Esophagus squamous epithelium (tissue), 5 donors: ENCODE data around the gene ATL3. TPM values are rescaled to one million over a fixed set of nuclear protein-coding genes. Genes with fewer than 3 reads are reported as not detected.

Experiments used
- DNase-seq: peaks from one replicate; lab custom pipeline; 2025; lab: John Stamatoyannopoulos, UW
- H3K27ac ChIP-seq, 4 donors: fragments of 200-600 bp; sonication (generic); one replicate each; pipeline ENCODE4 v1.5.1; 2016 to 2019; ENCODE audit warnings: mild to moderate bottlenecking in 1 of 4
- H3K27me3 ChIP-seq, 4 donors: fragments of 200-600 bp; sonication (generic); 1 replicate in 3 of 4; 2 replicates in 1 of 4; pipeline versions ENCODE4 v1.5.1 to v1.6.0; 2017 to 2021; ENCODE audit warnings: antibody characterized with exemption in 1 of 4
- H3K36me3 ChIP-seq, 3 donors: fragments of 200-600 bp; sonication (generic); one replicate each; pipeline ENCODE4 v1.5.1; 2016 to 2019
- H3K4me1 ChIP-seq, 3 donors: fragments of 200-600 bp; sonication (generic); one replicate each; pipeline ENCODE4 v1.5.1; 2017 to 2019
- H3K4me3 ChIP-seq, 4 donors: fragments of 200-600 bp; sonication (generic); 1 replicate in 3 of 4; 2 replicates in 1 of 4; pipeline ENCODE4 v1.5.1; 2016 to 2019; ENCODE audit warnings: mild to moderate bottlenecking in 2 of 4, moderate library complexity in 1 of 4
- H3K9me3 ChIP-seq, 3 donors: fragments of 200-600 bp; sonication (generic); one replicate each; pipeline ENCODE4 v1.5.1; 2016 to 2019
- POLR2A ChIP-seq, 4 donors: fragments of 450-650 bp; IDR thresholded peaks; one replicate each; pipeline ENCODE4 v1.6.1; 2017; ENCODE audit warnings: antibody characterized with exemption in 4 of 4, mild to moderate bottlenecking in 4 of 4, moderate library complexity in 3 of 4
- WGBS, 2 donors: methylation state at CpG; one replicate each; pipeline ENCODE4 v1.1.5; 2018; 5-methylcytosine and 5-hydroxymethylcytosine counted together
- intact Hi-C: fragments of 100-400 bp; cut with DNase I; formaldehyde crosslinking; loops from one replicate; pipeline ENCODE4 v1.15.0; 2022
- total RNA-seq, 4 donors: library from RNA; depleted of rRNA; stranded (reverse); fragments of >200 nt; gene quantifications; one replicate each; pipeline ENCODE4 v1.1.0, GENCODE V29; 2016
- TF ChIP-seq, protein P1 (sequence below), 6 experiments: fragments of 450-650 bp in 4 of 6; fragments of 200-600 bp in 2 of 6; sonication (generic) in 2 of 6; IDR thresholded peaks; one replicate each; pipeline ENCODE4 v1.5.1; 2016 to 2019; ENCODE audit warnings: antibody characterized with exemption in 6 of 6, mild to moderate bottlenecking in 4 of 6, moderate library complexity in 4 of 6
- donor health status: DM: yes; HTN: yes; CAD: no.

The ATL3 gene
- total RNA-seq, 4 donors from 2014 or later, result 39.1 to 79.7 (median 55.3) TPM

DNA sequence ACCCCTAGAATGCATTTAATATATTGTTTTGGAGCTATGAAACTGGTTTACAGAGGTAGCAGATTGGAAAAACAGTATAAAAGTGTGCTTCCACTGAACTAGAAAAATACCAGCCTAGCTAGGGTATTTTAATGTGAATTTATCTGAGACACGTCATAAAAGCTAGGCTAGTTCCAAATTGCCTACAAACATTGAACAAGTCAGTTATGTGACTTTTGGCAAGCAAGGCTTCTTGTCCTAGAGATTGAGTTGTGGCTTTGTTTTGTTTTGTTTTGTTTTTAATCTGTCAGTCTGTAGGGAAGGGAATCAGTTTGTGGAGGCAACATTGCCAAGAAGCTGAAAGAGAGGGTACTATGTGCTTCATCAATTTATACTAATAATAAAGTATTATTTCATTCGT, 34.4 kb upstream of the ATL3 start:
- Histone ChIP-seq H3K4me1 (peaks cover 1 to 19% (median 9%) of the 10 kb centered on the region in 3 donors), H3K4me3 (no peak overlapping the region), H3K27me3 (no peaks in the 10 kb centered on the region), H3K27ac (no peak overlapping the region), H3K36me3 (no peaks in the 10 kb centered on the region), H3K9me3 (no peaks in the 10 kb centered on the region)
- WGBS, 2 donors, result 42 to 43% methylated on average over 2 of the region's 2 CpGs
- intact Hi-C loops, result no loop called here
- DNase-seq, result no peak
- TF ChIP-seq POLR2A (IDR thresholded peaks at IDR 0.05), result no peak
- TF ChIP-seq, protein P1, sequence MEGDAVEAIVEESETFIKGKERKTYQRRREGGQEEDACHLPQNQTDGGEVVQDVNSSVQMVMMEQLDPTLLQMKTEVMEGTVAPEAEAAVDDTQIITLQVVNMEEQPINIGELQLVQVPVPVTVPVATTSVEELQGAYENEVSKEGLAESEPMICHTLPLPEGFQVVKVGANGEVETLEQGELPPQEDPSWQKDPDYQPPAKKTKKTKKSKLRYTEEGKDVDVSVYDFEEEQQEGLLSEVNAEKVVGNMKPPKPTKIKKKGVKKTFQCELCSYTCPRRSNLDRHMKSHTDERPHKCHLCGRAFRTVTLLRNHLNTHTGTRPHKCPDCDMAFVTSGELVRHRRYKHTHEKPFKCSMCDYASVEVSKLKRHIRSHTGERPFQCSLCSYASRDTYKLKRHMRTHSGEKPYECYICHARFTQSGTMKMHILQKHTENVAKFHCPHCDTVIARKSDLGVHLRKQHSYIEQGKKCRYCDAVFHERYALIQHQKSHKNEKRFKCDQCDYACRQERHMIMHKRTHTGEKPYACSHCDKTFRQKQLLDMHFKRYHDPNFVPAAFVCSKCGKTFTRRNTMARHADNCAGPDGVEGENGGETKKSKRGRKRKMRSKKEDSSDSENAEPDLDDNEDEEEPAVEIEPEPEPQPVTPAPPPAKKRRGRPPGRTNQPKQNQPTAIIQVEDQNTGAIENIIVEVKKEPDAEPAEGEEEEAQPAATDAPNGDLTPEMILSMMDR (IDR thresholded peaks at IDR 0.05), result no peak

DNA sequence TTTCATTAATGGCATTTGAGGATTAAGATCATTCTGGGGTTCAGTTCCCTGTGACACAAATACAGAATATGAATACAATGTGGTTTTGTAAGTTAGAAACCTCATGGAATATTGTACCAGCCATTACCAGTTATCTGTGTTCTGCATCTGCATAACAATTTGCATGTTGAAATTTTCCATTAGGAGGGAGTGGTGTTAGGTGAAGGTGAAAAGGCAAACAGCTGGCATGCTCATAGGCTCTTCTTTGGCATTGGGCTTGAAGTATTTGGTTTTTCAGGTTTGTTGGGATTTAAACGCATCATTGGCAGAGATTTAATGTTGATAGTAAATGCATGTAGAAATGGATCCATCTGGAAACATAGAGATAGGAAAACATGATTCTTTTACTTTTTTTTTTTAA, 28.7 kb upstream of the ATL3 start:
- peak overlapping the region; percentile 39 to 82 (median 66) for H3K27ac ChIP-seq

DNA sequence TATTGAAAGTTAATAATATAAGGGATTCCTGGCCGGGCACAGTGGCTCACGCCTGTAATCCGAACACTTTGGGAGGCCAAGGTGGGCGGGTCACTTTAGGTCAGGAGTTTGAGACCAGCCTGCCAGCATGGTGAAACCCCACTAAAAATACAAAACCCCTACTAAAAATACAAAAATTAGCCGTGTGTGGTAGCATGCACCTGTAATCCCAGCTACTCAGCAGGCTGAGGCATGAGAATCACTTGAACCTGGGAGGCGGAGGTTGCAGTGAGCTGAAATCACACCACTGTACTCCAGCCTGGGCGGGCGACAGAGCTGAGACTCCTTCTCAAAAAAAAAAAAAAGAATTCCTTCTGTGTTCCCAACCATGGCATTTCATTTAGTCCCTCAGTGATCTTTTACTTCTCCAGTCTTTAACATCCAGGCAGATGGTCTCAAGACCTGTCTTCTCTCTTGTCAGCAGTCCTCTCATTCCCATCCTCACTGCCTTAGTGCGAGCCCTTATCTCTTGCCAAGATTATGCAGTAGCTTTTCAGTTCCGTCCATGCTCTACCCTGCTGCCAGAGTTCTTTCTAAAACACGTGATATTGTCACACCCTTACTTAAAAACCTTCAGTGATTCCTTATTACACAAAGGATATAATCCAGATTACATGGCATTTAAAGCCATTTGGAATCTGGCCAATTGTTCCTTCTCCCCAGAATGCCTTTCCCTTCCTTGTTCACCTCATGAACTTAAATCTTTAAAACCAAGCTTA, 28.0 kb upstream of the ATL3 start:
- 47 to 48% methylated on average over 10 to 11 of the region's 11 CpGs for WGBS, 2 donors
- no peaks in the 10 kb centered on the region for H3K36me3 ChIP-seq
- intact Hi-C loops, result no loop called here
- peak overlapping the region; percentile 39 to 82 (median 66) for H3K27ac ChIP-seq
- DNase-seq, result no peak
- peaks cover 5 to 31% (median 26%) of the 10 kb centered on the region in 3 donors for H3K4me1 ChIP-seq
- TF ChIP-seq, protein P1 (IDR thresholded peaks at IDR 0.05), result no peak
- no peaks in the 10 kb centered on the region for H3K27me3 ChIP-seq
- no peak overlapping the region for H3K4me3 ChIP-seq
- H3K9me3 ChIP-seq, result no peaks in the 10 kb centered on the region

More for the DNA sequence above, 28.7 kb upstream of the ATL3 start:
- DNase-seq, result no peak
- Histone ChIP-seq H3K4me3 (no peak overlapping the region), H3K9me3 (no peaks in the 10 kb centered on the region), H3K4me1 (peaks cover 5 to 31% (median 26%) of the 10 kb centered on the region in 3 donors), H3K27me3 (no peaks in the 10 kb centered on the region), H3K36me3 (no peaks in the 10 kb centered on the region)
- intact Hi-C loops, result no loop called here
- WGBS, 2 donors, result 38 to 50% methylated on average over 1 of the region's 1 CpG
- no peak for TF ChIP-seq POLR2A (IDR thresholded peaks at IDR 0.05)
- TF ChIP-seq, protein P1 (IDR thresholded peaks at IDR 0.05), result no peak

DNA sequence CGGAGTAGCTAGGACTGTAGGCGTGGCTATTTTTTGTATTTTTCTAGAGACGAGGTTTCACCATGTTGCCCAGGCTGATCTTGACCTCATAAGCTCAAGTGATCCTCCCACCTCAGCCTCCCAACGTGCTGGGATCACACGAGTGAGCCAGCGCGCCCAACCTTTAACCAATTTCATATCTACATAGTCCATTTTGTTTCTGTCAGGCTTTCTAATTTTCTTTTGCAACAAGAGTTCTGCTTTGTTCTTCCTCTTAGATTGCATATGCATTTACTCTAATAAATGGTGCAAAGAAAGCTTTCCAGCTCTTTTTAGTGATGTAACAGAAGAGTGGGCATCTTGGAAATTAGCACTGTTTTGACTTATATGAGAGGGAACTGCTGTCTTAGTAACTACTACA, 23.4 kb upstream of the ATL3 start:
- H3K9me3 ChIP-seq, result no peaks in the 10 kb centered on the region
- intact Hi-C loops, result no loop called here
- H3K4me3 ChIP-seq, result no peak overlapping the region
- no peaks in the 10 kb centered on the region for H3K36me3 ChIP-seq
- DNase-seq, result no peak
- TF ChIP-seq POLR2A (IDR thresholded peaks at IDR 0.05), result no peak
- TF ChIP-seq, protein P1 (IDR thresholded peaks at IDR 0.05), result no peak
- peaks cover 0 to 38% (median 17%) of the 10 kb centered on the region in 3 donors for H3K4me1 ChIP-seq
- H3K27me3 ChIP-seq, result no peaks in the 10 kb centered on the region
- no peak overlapping the region for H3K27ac ChIP-seq
- 83 to 92% methylated on average over 7 of the region's 7 CpGs for WGBS, 2 donors

DNA sequence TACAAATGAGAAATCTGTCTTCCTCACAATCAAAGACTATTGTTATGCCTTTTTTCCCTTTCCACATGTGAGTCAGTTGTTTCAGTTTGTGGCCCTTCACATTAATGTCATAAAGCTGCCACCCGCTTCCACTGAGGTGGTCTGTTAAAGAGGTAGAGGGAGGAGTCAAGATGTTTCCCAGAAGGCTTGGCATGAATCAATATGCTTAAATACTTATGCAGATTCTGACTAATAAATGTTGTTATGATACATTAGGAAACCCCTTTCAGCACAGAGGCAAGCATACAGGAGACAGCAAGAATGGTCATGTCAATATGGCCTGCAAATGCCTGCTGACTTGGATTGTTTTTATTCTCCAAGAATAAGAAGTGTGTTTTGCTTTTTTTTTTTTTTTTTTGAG, 16.7 kb upstream of the ATL3 start:
- no peak overlapping the region for H3K4me3 ChIP-seq
- DNase-seq, result no peak
- 30 to 50% methylated on average over 1 of the region's 1 CpG for WGBS, 2 donors
- peaks cover 9 to 82% (median 29%) of the 10 kb centered on the region in 3 donors for H3K4me1 ChIP-seq
- no peak for TF ChIP-seq POLR2A (IDR thresholded peaks at IDR 0.05)
- TF ChIP-seq, protein P1 (IDR thresholded peaks at IDR 0.05), result no peak
- H3K36me3 ChIP-seq, result no peaks in the 10 kb centered on the region
- H3K9me3 ChIP-seq, result no peaks in the 10 kb centered on the region
- no peaks in the 10 kb centered on the region for H3K27me3 ChIP-seq
- intact Hi-C loops, result loop anchor here (10.0 kb wide), 1 partner anchor 47 kb away; no protein-coding TSS in a partner anchor
- H3K27ac ChIP-seq, result peak overlapping the region in 2 of 4 donors; percentile 34 to 38
